OCI-M2 (cell line): Measurements from ENCODE around the gene TET2.
"Not testable (repeated sequence)": the region's sequence is repeated elsewhere in the genome, so short reads cannot be mapped to it uniquely, and the experiment has no call there.

ENCODE experiments used
- DNase-seq: peaks from one replicate; lab custom pipeline; 2025; ENCODE audit not compliant: unreplicated experiment; lab: John Stamatoyannopoulos, UW

Gene TET2

GRCh38 chr4:105281124-105281415 lies 134.4 kb downstream of the TET2 start:
- DNase-seq: no peak

DNA sequence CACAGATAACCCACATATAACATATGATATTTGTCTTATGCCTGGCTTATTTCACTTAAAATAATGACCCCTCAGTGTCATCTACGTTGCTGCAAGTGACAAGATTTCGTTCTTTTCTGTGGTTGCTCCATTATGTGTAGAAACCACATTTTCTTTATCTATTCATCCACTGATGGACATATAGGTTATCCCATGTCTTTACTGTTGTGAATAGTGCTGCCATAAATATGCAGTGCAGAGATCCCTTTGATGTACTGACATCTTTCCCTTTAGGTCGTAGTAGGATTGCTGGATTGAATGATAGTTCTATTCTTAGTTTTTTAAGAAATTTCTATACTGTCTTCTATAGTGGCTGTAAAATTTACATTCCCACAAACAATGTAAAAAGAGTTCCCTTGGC lies 135.8 kb downstream of the TET2 start:
- DNase-seq: no peak

DNA sequence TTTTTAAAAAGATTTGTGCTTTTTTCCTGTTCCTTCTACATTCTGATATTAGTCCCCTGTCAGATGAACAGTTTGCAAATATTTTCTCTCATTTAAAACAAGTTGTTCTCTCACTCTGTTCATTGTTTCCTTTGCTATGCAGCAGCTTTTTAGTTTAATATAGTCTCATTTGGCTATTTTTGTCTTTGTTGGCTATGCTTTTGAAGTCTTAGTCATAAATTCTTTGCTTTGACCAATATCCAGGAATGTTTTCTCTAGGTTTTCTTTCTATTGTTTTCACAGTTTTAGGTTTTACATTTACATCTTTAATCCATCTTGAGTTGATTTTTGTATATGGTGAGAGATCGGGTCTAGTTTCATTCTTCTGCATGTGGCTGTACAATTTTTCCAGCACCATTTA lies 136.8 kb downstream of the TET2 start:
- no peak for DNase-seq

DNA sequence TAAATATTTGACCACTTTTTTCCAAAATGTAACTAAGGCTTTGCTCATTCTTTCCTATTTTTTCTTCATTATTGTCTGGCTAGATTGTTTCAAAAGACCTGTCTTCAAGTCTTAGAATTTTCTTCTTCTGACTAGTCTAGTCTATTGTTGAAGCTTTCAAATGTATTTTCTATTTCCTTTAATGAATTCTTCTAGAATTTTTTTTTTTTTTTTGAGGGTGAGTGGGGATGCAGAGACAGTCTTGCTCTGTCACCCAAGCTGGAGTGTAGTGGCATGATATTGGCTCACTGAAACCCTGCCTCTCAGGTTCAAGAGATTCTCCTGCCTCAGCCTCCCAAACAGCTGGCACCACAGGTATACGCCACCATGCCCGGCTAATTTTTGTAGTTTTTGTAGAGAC lies 141.4 kb downstream of the TET2 start:
- DNase-seq: no peak

- DNase-seq: no peak
Observed at GRCh38 chr4:105291925-105292324, 145.2 kb downstream of the TET2 start.

GRCh38 chr4:105293360-105293759 lies 146.7 kb downstream of the TET2 start:
- no peak for DNase-seq

DNA sequence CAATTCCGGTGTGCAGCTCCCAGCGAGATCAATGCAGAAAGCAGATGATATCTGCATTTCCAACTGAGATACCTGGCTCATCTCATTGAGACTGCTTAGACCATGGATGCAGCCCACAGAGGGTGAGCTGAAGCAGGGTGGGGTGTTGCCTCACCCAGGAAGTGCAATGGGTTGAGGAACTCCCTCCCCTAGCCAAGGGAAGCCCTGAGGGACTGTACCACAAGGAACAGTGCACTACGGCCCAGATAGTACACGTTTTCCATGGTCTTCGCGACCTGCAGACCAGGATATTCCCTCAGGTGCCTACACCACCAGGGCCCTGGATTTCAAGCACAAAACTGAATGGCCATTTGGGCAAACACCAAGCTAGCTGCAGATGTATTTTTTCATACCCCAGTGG lies 150.0 kb downstream of the TET2 start:
- DNase-seq: no peak

DNA sequence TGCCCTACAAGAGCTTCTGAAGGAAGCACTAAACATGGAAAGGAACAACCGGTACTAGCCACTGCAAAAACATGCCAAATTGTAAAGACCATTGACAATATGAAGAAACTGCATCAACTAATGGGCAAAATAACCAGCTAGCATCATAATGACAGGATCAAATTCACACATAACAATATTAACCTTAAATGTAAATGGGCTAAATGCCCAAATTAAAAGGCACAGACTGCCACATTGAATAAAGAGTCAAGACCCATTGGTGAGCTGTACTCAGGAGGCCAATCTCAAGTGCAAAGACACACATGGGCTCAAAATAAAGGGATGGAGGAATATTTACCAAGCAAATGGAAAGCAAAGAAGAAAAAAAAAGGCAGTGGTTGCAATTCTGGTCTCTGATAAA lies 152.4 kb downstream of the TET2 start:
- not testable (repeated sequence) for DNase-seq

GRCh38 chr4:105304085-105304484 lies 157.4 kb downstream of the TET2 start:
- no peak for DNase-seq

GRCh38 chr4:105305019-105305836 lies 158.6 kb downstream of the TET2 start:
- DNase-seq: no peak

GRCh38 chr4:105306158-105306781 lies 159.6 kb downstream of the TET2 start:
- no peak for DNase-seq

DNA sequence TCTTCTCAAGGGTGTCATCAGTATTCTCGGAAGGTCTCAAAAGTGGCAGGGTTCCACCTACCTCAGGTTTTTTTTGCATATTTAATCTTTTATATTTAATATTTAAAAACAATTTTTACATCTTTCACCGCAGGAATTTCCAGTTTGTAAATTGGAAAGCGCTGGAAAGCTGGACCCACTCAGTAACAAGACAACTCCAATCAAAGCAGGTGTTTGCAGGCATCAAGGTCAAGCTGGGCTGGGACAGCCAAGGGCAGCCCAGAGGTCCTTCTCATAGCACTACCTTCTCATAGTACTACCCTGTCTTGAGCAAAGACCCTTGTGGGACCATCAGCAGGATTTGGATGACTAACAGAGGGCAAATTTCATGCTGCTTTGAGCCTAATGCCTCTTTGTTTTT lies 160.1 kb downstream of the TET2 start:
- DNase-seq: no peak

DNA sequence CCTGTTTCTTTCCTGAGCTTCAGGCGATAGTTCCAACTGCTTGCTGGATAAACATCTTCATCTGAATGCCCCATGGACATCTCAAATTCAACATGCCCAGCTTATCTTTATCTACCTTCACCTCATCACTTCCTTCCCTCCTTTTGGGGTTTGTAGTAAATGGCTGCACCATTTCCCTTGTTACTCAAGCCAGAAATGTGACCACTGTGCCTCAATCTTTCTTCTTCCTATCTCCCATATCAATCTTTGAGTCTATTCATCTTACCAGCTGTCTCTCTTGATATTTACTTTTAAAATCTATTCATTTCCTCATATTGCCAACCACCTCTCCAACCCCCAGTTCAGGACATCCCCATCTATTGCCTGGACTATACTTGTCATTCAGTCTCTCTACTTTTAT lies 171.8 kb downstream of the TET2 start:
- no peak for DNase-seq

GRCh38 chr4:105327222-105327621 lies 180.5 kb downstream of the TET2 start:
- no peak for DNase-seq

DNA sequence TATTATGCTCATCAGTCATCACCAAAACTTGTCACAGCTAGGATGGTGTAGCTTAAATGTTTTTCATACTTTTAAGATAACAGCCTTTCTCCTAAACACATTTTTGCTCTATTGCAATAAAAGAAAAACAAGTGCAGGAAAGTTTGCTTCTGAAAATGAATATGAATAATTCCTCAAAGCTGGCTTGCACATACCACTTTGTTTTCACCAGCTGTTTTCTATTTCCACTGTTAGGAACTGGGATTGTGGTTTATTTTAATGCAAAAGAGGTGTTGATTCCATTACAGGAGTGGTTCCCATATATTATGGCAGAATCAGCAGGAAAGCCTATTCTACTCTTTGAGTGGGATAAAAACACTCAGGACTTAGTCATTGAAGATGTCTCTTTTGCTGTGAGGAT lies 181.3 kb downstream of the TET2 start:
- no peak for DNase-seq

DNA sequence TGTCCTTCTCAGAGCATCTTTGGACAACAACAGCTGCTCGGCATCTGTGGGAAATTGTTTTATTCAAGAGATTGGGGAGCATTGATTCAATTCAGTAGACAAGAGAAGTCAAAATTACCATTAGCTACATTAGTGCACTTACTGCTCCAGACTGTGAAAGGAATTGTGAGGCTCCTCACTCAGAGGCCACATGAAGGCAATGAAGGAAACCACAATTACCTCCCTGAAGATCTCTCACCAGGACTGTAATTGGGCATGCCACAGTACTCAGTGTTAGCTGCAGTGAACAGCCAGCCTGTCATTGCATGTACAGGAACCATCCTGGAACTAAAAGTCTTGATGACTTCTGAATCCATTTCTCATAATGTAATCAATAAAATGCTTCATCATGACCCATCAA lies 182.4 kb downstream of the TET2 start:
- DNase-seq: no peak
